Skeletal muscle satellite cell (primary cell): Measurements from ENCODE around the gene TMUB2.

Experiments
- H3K27me3 ChIP-seq: 2 replicates; pipeline ENCODE4 v1.7.0; 2013; ENCODE audit warnings: low read length; ENCODE audit not compliant: control insufficient read depth, insufficient read depth
- H3K36me3 ChIP-seq: 2 replicates; pipeline ENCODE4 v1.7.0; 2013; ENCODE audit warnings: mild to moderate bottlenecking, control low read depth, low read length; ENCODE audit not compliant: insufficient read depth
- H3K4me1 ChIP-seq: 2 replicates; pipeline ENCODE4 v1.7.0; 2013; ENCODE audit warnings: low read length; ENCODE audit not compliant: control insufficient read depth, insufficient read depth
- H3K4me2 ChIP-seq: 2 replicates; pipeline ENCODE4 v1.7.0; 2013; ENCODE audit warnings: mild to moderate bottlenecking, low read length
- H3K4me3 ChIP-seq: 2 replicates; pipeline ENCODE4 v1.7.0; 2013; ENCODE audit warnings: low read length
- H3K9ac ChIP-seq: 2 replicates; pipeline ENCODE4 v1.7.0; 2013; ENCODE audit warnings: mild to moderate bottlenecking, low read depth, low read length, moderate library complexity
- H3K9me3 ChIP-seq: replicated peaks from 2 replicates; pipeline ENCODE4 v1.7.0; 2013; ENCODE audit warnings: mild to moderate bottlenecking, control low read depth, low read length

The TMUB2 gene

GRCh38 chr17:44159519-44160210, 27.1 kb upstream of the TMUB2 start:
- Histone ChIP-seq H3K4me2 (no peak overlapping the region), H3K9me3 (no peaks in the 10 kb centered on the region), H3K36me3 (peaks cover 14% of the 10 kb centered on the region), H3K4me3 (no peak overlapping the region), H3K27me3 (no peaks in the 10 kb centered on the region), H3K4me1 (no peaks in the 10 kb centered on the region), H3K9ac (no peak overlapping the region)

- H3K9me3 ChIP-seq, result no peaks in the 10 kb centered on the region
- peaks cover 3% of the 10 kb centered on the region for H3K4me1 ChIP-seq
- no peak overlapping the region for H3K9ac ChIP-seq
- H3K36me3 ChIP-seq, result peaks cover 11% of the 10 kb centered on the region
- no peak overlapping the region for H3K4me3 ChIP-seq
- H3K27me3 ChIP-seq, result no peaks in the 10 kb centered on the region
- no peak overlapping the region for H3K4me2 ChIP-seq
Observed at GRCh38 chr17:44164476-44164875, 22.3 kb upstream of the TMUB2 start.

GRCh38 chr17:44167181-44167861, 19.5 kb upstream of the TMUB2 start:
- no peak overlapping the region for H3K4me2 ChIP-seq
- no peaks in the 10 kb centered on the region for H3K9me3 ChIP-seq
- no peak overlapping the region for H3K4me3 ChIP-seq
- H3K4me1 ChIP-seq, result peaks cover 14% of the 10 kb centered on the region
- H3K9ac ChIP-seq, result no peak overlapping the region
- no peaks in the 10 kb centered on the region for H3K27me3 ChIP-seq
- no peaks in the 10 kb centered on the region for H3K36me3 ChIP-seq

GRCh38 chr17:44170135-44170498, 16.7 kb upstream of the TMUB2 start:
- peaks cover 14% of the 10 kb centered on the region for H3K4me1 ChIP-seq
- H3K27me3 ChIP-seq, result no peaks in the 10 kb centered on the region
- peak overlapping the region; percentile 65 for H3K4me2 ChIP-seq
- H3K36me3 ChIP-seq, result no peaks in the 10 kb centered on the region
- no peaks in the 10 kb centered on the region for H3K9me3 ChIP-seq
- H3K9ac ChIP-seq, result peak overlapping the region; percentile 10
- no peak overlapping the region for H3K4me3 ChIP-seq

- H3K27me3 ChIP-seq, result no peaks in the 10 kb centered on the region
- H3K36me3 ChIP-seq, result no peaks in the 10 kb centered on the region
- peak within 1 kb of the TSS; percentile 10 for H3K9ac ChIP-seq
- peak within 1 kb of the TSS; percentile 65 for H3K4me2 ChIP-seq
- H3K4me3 ChIP-seq, result peak within 1 kb of the TSS; percentile 47
- no peaks in the 10 kb centered on the region for H3K9me3 ChIP-seq
- H3K4me1 ChIP-seq, result peaks cover 14% of the 10 kb centered on the region
Observed at GRCh38 chr17:44170499-44171201, 16.1 kb upstream of the TMUB2 start, which contains the start of gene ASB16. Gene ASB16 (plus strand): TSS chr17:44170704. CDS start chr17:44170790, 86 bp downstream.

GRCh38 chr17:44171931-44172455, 14.8 kb upstream of the TMUB2 start:
- H3K36me3 ChIP-seq, result peaks cover 8% of the 10 kb centered on the region
- no peak overlapping the region for H3K9ac ChIP-seq
- H3K27me3 ChIP-seq, result no peaks in the 10 kb centered on the region
- peaks cover 14% of the 10 kb centered on the region for H3K4me1 ChIP-seq
- H3K9me3 ChIP-seq, result no peaks in the 10 kb centered on the region
- H3K4me3 ChIP-seq, result no peak overlapping the region
- H3K4me2 ChIP-seq, result no peak overlapping the region

- Histone ChIP-seq H3K36me3 (peaks cover 15% of the 10 kb centered on the region), H3K9ac (no peak overlapping the region), H3K27me3 (no peaks in the 10 kb centered on the region), H3K4me2 (no peak overlapping the region), H3K4me1 (peaks cover 11% of the 10 kb centered on the region), H3K4me3 (no peak overlapping the region), H3K9me3 (no peaks in the 10 kb centered on the region)
Observed at GRCh38 chr17:44174427-44174826, 12.3 kb upstream of the TMUB2 start.

GRCh38 chr17:44176257-44176656, 10.5 kb upstream of the TMUB2 start:
- Histone ChIP-seq H3K9me3 (no peaks in the 10 kb centered on the region), H3K4me2 (no peak overlapping the region), H3K4me1 (no peaks in the 10 kb centered on the region), H3K27me3 (no peaks in the 10 kb centered on the region), H3K36me3 (peaks cover 15% of the 10 kb centered on the region), H3K4me3 (no peak overlapping the region), H3K9ac (no peak overlapping the region)

GRCh38 chr17:44176671-44177501, 9.9 kb upstream of the TMUB2 start:
- Histone ChIP-seq H3K9ac (no peak overlapping the region), H3K36me3 (peaks cover 20% of the 10 kb centered on the region)

GRCh38 chr17:44177640-44178039, 9.1 kb upstream of the TMUB2 start:
- no peak overlapping the region for H3K4me3 ChIP-seq

More at GRCh38 chr17:44176671-44177501, 9.9 kb upstream of the TMUB2 start:
- no peak overlapping the region for H3K4me3 ChIP-seq
- H3K4me1 ChIP-seq, result no peaks in the 10 kb centered on the region
- no peaks in the 10 kb centered on the region for H3K9me3 ChIP-seq
- no peak overlapping the region for H3K4me2 ChIP-seq
- H3K27me3 ChIP-seq, result no peaks in the 10 kb centered on the region

GRCh38 chr17:44178133-44178532, 8.6 kb upstream of the TMUB2 start:
- no peaks in the 10 kb centered on the region for H3K4me1 ChIP-seq
- H3K4me2 ChIP-seq, result no peak overlapping the region
- no peak overlapping the region for H3K9ac ChIP-seq
- H3K36me3 ChIP-seq, result peaks cover 28% of the 10 kb centered on the region
- no peaks in the 10 kb centered on the region for H3K9me3 ChIP-seq
- H3K27me3 ChIP-seq, result no peaks in the 10 kb centered on the region
- H3K4me3 ChIP-seq, result no peak overlapping the region

More at GRCh38 chr17:44177640-44178039, 9.1 kb upstream of the TMUB2 start:
- Histone ChIP-seq H3K4me2 (no peak overlapping the region), H3K27me3 (no peaks in the 10 kb centered on the region), H3K9ac (no peak overlapping the region), H3K36me3 (peaks cover 27% of the 10 kb centered on the region), H3K4me1 (no peaks in the 10 kb centered on the region), H3K9me3 (no peaks in the 10 kb centered on the region)
